GM12878 (cell line): ENCODE data around the gene NDUFC1. TPM values are rescaled to one million over a fixed set of nuclear protein-coding genes. Genes with fewer than 3 reads are reported as not detected.
A peak's percentile ranks its signal among the peaks of the same experiment; 100 is the strongest.

Experiments
- ATAC-seq: fragments of 200-7000 bp; cut with Tn5 transposase; 3 replicates; pipeline ENCODE4 v1.9.1; 2020; ENCODE audit warnings: mild to moderate bottlenecking, moderate library complexity
- BruUV-seq: library from RNA; stranded (reverse); fragments of 400-500 nt; replicated peaks from 2 replicates; lab custom pipeline; 2021; lab: Mats Ljungman, UMichigan
- CTCF ChIA-PET: fragments of 300-600 bp; sonication (Branson Sonifier 250); formaldehyde crosslinking; extraction: SDS; loops from one replicate; lab custom pipeline; 2021; ENCODE audit warnings: inconsistent platforms; lab: Yijun Ruan, JAX
- POLR2A ChIA-PET: fragments of 350-600 bp; formaldehyde crosslinking; extraction: SDS; loops from one replicate; lab custom pipeline; 2021; ENCODE audit warnings: inconsistent platforms; lab: Charles Lee
- RAD21 ChIA-PET: fragments of 300-600 bp; sonication (Branson Sonifier 250); formaldehyde crosslinking; loops from one replicate; lab custom pipeline; 2023; ENCODE audit warnings: antibody characterized with exemption; ENCODE audit not compliant: unreplicated experiment; lab: Charles Lee
- SMC1A ChIA-PET: fragments of 300-600 bp; sonication (Branson Sonifier 250); formaldehyde crosslinking; loops from one replicate; lab custom pipeline; 2023; ENCODE audit not compliant: unreplicated experiment, uncharacterized antibody; lab: Charles Lee
- DNase-seq: peaks from one replicate; pipeline ENCODE4 v3.0.0-alpha.2; 2011; ENCODE audit warnings: low read depth, low spot score
- FAIRE-seq: peaks from 3 replicates; lab custom pipeline; 2011; peaks lifted over from hg19 to GRCh38; lab: Jason Lieb, UNC
- H2AFZ ChIP-seq: 2 replicates; pipeline ENCODE4 v1.6.0; 2011; ENCODE audit warnings: low read depth, low read length, control low read depth; ENCODE audit not compliant: control insufficient read depth
- H3K27ac ChIP-seq: 2 replicates; pipeline ENCODE4 v1.5.1; 2011; ENCODE audit warnings: control low read depth; ENCODE audit not compliant: control insufficient read depth, insufficient read depth
- H3K27me3 ChIP-seq, 2 experiments: replicated peaks in 1 of 2; 2 replicates each; pipeline versions ENCODE4 v1.6.0 to v1.6.1; 2011; ENCODE audit warnings: low read length in 1 of 2; ENCODE audit not compliant: control insufficient read depth in 2 of 2, insufficient read depth in 2 of 2
- H3K36me3 ChIP-seq, 2 experiments: 2 replicates each; pipeline ENCODE4 v1.5.1; 2011; ENCODE audit warnings: low read length in 1 of 2; ENCODE audit not compliant: control insufficient read depth in 2 of 2, insufficient read depth in 2 of 2
- H3K4me1 ChIP-seq: 2 replicates; pipeline ENCODE4 v1.6.1; 2011; ENCODE audit warnings: mild to moderate bottlenecking, low read length, moderate library complexity, mixed read lengths; ENCODE audit not compliant: control insufficient read depth, insufficient read depth
- H3K4me2 ChIP-seq: 2 replicates; pipeline ENCODE4 v1.6.0; 2011; ENCODE audit warnings: control low read depth; ENCODE audit not compliant: control insufficient read depth, insufficient read depth
- H3K4me3 ChIP-seq: fragments of 200-600 bp; sonication (generic); 2 replicates; pipeline ENCODE4 v1.5.1; 2016
- H3K79me2 ChIP-seq: 2 replicates; pipeline ENCODE4 v1.6.0; 2011; ENCODE audit warnings: low read length; ENCODE audit not compliant: control insufficient read depth, insufficient read depth
- H3K9ac ChIP-seq: 2 replicates; pipeline ENCODE4 v1.8.0; 2011; ENCODE audit warnings: low read length, control low read depth, mixed read lengths; ENCODE audit not compliant: control insufficient read depth, insufficient read depth
- H3K9me3 ChIP-seq: replicated peaks from 3 replicates; pipeline ENCODE4 v1.5.1; 2011; ENCODE audit warnings: mild to moderate bottlenecking, low read length; ENCODE audit not compliant: control insufficient read depth, insufficient read depth
- H4K20me1 ChIP-seq: 2 replicates; pipeline ENCODE4 v1.6.0; 2011; ENCODE audit not compliant: control insufficient read depth, insufficient read depth
- BCL11A ChIP-seq: IDR thresholded peaks from 2 replicates; pipeline ENCODE4 v1.6.1; 2011; ENCODE audit warnings: low read depth, low read length
- CHD4 ChIP-seq: fragments of 200-600 bp; sonication (generic); IDR thresholded peaks from 2 replicates; pipeline ENCODE4 v1.6.1; 2016; ENCODE audit warnings: mild to moderate bottlenecking
- DPF2 ChIP-seq: fragments of 450-650 bp; IDR thresholded peaks from 2 replicates; pipeline ENCODE4 v1.6.1; 2017; ENCODE audit warnings: mild to moderate bottlenecking
- EP300 ChIP-seq, 2 experiments: fragments of 150-350 bp in 1 of 2; IDR thresholded peaks; 2 replicates each; pipeline ENCODE4 v1.6.1; 2011 to 2012; ENCODE audit warnings: low read depth in 2 of 2, low read length in 2 of 2, borderline replicate concordance in 1 of 2, improper control_type of control experiment in 1 of 2, inconsistent platforms in 1 of 2; ENCODE audit not compliant: control insufficient read depth in 1 of 2
- ESRRA ChIP-seq: IDR thresholded peaks from 2 replicates; pipeline ENCODE4 v1.6.1; 2012; ENCODE audit warnings: mild to moderate bottlenecking, low read length, improper control_type of control experiment
- EZH2 ChIP-seq: IDR thresholded peaks from 2 replicates; pipeline ENCODE4 v1.6.1; 2012; ENCODE audit warnings: low read depth, mild to moderate bottlenecking, control low read depth, inconsistent platforms, low read length, borderline replicate concordance; ENCODE audit not compliant: control insufficient read depth
- IRF4 ChIP-seq: IDR thresholded peaks from 2 replicates; pipeline ENCODE4 v1.6.1; 2011; ENCODE audit warnings: low read depth, low read length
- NBN ChIP-seq: fragments of 450-650 bp; IDR thresholded peaks from 2 replicates; pipeline ENCODE4 v1.6.1; 2016
- NR2C1 ChIP-seq: fragments of 450-650 bp; IDR thresholded peaks from 2 replicates; pipeline ENCODE4 v1.6.1; 2017; ENCODE audit warnings: antibody characterized with exemption, mild to moderate bottlenecking, moderate library complexity
- RELB ChIP-seq: fragments of 450-650 bp; IDR thresholded peaks from 2 replicates; pipeline ENCODE4 v1.6.1; 2017; ENCODE audit warnings: low read depth, mild to moderate bottlenecking, moderate library complexity
- TCF3 ChIP-seq: IDR thresholded peaks from 2 replicates; pipeline ENCODE4 v1.6.1; 2012; ENCODE audit warnings: low read depth, mild to moderate bottlenecking, low read length, borderline replicate concordance; ENCODE audit not compliant: insufficient read depth
- WGBS: methylation state at CpG from one replicate; pipeline ENCODE4 v1.1.6; 2016; ENCODE audit warnings: low lambda C conversion rate; ENCODE audit not compliant: insufficient replicate concordance, insufficient coverage; ENCODE audit errors: missing lambda C conversion rate; 5-methylcytosine and 5-hydroxymethylcytosine counted together
- in situ Hi-C: fragments of 300-500 bp; cut with MboI; formaldehyde crosslinking; loops from 9 replicates; pipeline ENCODE4 v1.14.3; 2018; ENCODE audit warnings: mixed read lengths
- intact Hi-C: fragments of 100-400 bp; cut with micrococcal nuclease; formaldehyde crosslinking; loops from one replicate; pipeline ENCODE4 v1.14.2; 2022; ENCODE audit not compliant: unreplicated experiment
- polyA plus RNA-seq, 11 experiments: library from polyadenylated mRNA; depleted of rRNA in 4 of 11; unstranded in 6 of 11; stranded (reverse) in 5 of 11; fragments of >200 nt; fragmentation: Nextera tagmentation in 4 of 11; fragmentation: Illumina TruSeq in 1 of 11; extraction: Ambion mirVana in 4 of 11; extraction: Trizol in 1 of 11; gene quantifications; 1 replicate in 1 of 11; 2 replicates in 10 of 11; pipeline versions ENCODE4 v1.2.1 to v1.2.3, GENCODE V29; 2011 to 2016; ENCODE audit warnings: inconsistent platforms in 2 of 11, missing spikeins in 2 of 11, low read depth in 1 of 11
- total RNA-seq, 4 experiments: library from RNA; depleted of rRNA in 3 of 4; stranded (reverse); fragments of >200 nt in 3 of 4; fragmentation: Illumina TruSeq in 1 of 4; extraction: Trizol in 1 of 4; gene quantifications; 2 replicates each; pipeline versions ENCODE4 v1.2.1 to v1.2.3, GENCODE V29; 2013 to 2021
- TF ChIP-seq, protein P1 (sequence below): fragments of 450-650 bp; IDR thresholded peaks from 2 replicates; pipeline ENCODE4 v1.6.1; 2017; ENCODE audit warnings: mild to moderate bottlenecking, moderate library complexity

The NDUFC1 gene
- total and polyA plus RNA-seq, 10 of the 15 experiments (the other 5 are each of a cell fraction or from before 2014, with no cell fraction given): 25.5 to 242 (median 68.9) TPM

GRCh38 chr4:139278485-139278884 lies 23.8 kb downstream of the NDUFC1 start:
- in situ Hi-C loops (no loop called here), intact Hi-C loops (no loop called here)
- H3K4me1 ChIP-seq: no peaks in the 10 kb centered on the region
- ATAC-seq (no peak), DNase-seq (no peak), FAIRE-seq (no peak)
- RAD21 ChIA-PET: no interaction called here
- no peaks in the 10 kb centered on the region; the same call in 2 of the 3 replicates for H3K9me3 ChIP-seq
- no TSS peak for BruUV-seq
- TF ChIP-seq EP300 (IDR thresholded peaks at IDR 0.05; ENCODE audit: borderline replicate concordance in 1 of 2, control insufficient read depth in 1 of 2, low read depth in 2 of 2, low read length in 2 of 2): no peak
- 0 out of 2 replicates have a peak, but pooled peaks have one; percentile 40 for TF ChIP-seq EZH2
- no peak for TF ChIP-seq TCF3
- no peak for TF ChIP-seq CHD4
- no peak overlapping the region for H2AFZ ChIP-seq
- no peaks in the 10 kb centered on the region for H4K20me1 ChIP-seq
- POLR2A ChIA-PET: no interaction called here
- WGBS: 67% methylated on average over 16 of the region's 16 CpGs
- H3K27me3 ChIP-seq: peaks cover 8 to 19% of the 10 kb centered on the region in 2 experiments
- no peak overlapping the region for H3K9ac ChIP-seq
- CTCF ChIA-PET: interaction anchor here (1.0 kb wide), 1 partner anchor 17 kb away, joined by 4 read pairs; no protein-coding TSS in a partner anchor
- SMC1A ChIA-PET: interaction anchor here (0.6 kb wide), 1 partner anchor 1566 kb away, joined by 3 read pairs; no protein-coding TSS in a partner anchor
- H3K4me3 ChIP-seq: no peak overlapping the region
- H3K79me2 ChIP-seq: no peaks in the 10 kb centered on the region
- H3K4me2 ChIP-seq: no peak overlapping the region
- H3K27ac ChIP-seq: no peak overlapping the region
- no peaks in the 10 kb centered on the region for H3K36me3 ChIP-seq

DNA sequence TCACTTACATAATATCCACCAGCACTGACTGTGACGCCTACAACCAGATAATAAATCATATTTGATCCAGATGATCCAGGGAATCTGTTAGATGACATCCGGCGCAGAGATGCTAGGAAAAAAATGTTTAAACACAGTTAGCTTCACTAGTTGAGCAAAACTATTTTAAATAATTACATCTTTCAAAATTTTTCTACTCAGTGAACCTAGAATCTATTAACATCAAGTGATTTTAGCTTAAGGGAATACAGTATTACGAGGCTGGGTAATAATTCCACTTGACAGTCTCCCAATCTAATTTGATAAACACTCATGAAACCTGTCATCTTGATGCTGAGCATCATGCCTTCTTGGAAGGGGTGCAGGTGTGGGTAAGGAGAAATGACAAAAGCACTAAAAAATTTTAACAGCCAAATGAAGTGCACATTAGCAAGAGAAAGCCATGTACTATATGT lies 27.0 kb downstream of the NDUFC1 start:
- Histone ChIP-seq H3K4me1 (no peaks in the 10 kb centered on the region), H3K27ac (no peak overlapping the region), H3K27me3 (peaks cover 8 to 15% of the 10 kb centered on the region in 2 experiments), H3K9me3 (no peaks in the 10 kb centered on the region; the same call in 2 of the 3 replicates), H4K20me1 (no peaks in the 10 kb centered on the region), H3K4me3 (no peak overlapping the region), H3K36me3 (no peaks in the 10 kb centered on the region), H3K4me2 (no peak overlapping the region), H3K79me2 (no peaks in the 10 kb centered on the region), H2AFZ (no peak overlapping the region), H3K9ac (no peak overlapping the region)
- RAD21 ChIA-PET: no interaction called here
- no TSS peak for BruUV-seq
- TF ChIP-seq, protein P1, sequence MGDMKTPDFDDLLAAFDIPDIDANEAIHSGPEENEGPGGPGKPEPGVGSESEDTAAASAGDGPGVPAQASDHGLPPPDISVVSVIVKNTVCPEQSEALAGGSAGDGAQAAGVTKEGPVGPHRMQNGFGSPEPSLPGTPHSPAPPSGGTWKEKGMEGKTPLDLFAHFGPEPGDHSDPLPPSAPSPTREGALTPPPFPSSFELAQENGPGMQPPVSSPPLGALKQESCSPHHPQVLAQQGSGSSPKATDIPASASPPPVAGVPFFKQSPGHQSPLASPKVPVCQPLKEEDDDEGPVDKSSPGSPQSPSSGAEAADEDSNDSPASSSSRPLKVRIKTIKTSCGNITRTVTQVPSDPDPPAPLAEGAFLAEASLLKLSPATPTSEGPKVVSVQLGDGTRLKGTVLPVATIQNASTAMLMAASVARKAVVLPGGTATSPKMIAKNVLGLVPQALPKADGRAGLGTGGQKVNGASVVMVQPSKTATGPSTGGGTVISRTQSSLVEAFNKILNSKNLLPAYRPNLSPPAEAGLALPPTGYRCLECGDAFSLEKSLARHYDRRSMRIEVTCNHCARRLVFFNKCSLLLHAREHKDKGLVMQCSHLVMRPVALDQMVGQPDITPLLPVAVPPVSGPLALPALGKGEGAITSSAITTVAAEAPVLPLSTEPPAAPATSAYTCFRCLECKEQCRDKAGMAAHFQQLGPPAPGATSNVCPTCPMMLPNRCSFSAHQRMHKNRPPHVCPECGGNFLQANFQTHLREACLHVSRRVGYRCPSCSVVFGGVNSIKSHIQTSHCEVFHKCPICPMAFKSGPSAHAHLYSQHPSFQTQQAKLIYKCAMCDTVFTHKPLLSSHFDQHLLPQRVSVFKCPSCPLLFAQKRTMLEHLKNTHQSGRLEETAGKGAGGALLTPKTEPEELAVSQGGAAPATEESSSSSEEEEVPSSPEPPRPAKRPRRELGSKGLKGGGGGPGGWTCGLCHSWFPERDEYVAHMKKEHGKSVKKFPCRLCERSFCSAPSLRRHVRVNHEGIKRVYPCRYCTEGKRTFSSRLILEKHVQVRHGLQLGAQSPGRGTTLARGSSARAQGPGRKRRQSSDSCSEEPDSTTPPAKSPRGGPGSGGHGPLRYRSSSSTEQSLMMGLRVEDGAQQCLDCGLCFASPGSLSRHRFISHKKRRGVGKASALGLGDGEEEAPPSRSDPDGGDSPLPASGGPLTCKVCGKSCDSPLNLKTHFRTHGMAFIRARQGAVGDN: no peak
- TF ChIP-seq NBN (no peak), NR2C1 (no peak), ESRRA (no peak), IRF4 (no peak), DPF2 (no peak), BCL11A (no peak), CHD4 (no peak), RELB (no peak)
- no peak for DNase-seq
- intact Hi-C loops: no loop called here
- CTCF ChIA-PET: interaction anchor here (1.1 to 1.6 kb wide), 3 partner anchors 9 to 38 kb away, joined by 3 to 4 read pairs (median 4); no protein-coding TSS in a partner anchor
- no peak for ATAC-seq
- POLR2A ChIA-PET: no interaction called here
- no peak for FAIRE-seq
- 59% methylated on average over 4 of the region's 4 CpGs for WGBS
- in situ Hi-C loops: no loop called here
- SMC1A ChIA-PET: interaction anchor here (0.8 to 1.5 kb wide), 3 partner anchors 10 to 36 kb away, joined by 4 to 5 read pairs (median 4); no protein-coding TSS in a partner anchor
